HG03575 (cell line): ENCODE data around the gene CUL9.

Source experiments
- ATAC-seq: cut with Tn5 transposase; IDR thresholded peaks from one replicate; pipeline ENCODE4 v1.9.1; 2021; ENCODE audit not compliant: unreplicated experiment, insufficient number of reproducible peaks, low FRiP score; ENCODE audit errors: extremely low read depth

Gene CUL9

DNA sequence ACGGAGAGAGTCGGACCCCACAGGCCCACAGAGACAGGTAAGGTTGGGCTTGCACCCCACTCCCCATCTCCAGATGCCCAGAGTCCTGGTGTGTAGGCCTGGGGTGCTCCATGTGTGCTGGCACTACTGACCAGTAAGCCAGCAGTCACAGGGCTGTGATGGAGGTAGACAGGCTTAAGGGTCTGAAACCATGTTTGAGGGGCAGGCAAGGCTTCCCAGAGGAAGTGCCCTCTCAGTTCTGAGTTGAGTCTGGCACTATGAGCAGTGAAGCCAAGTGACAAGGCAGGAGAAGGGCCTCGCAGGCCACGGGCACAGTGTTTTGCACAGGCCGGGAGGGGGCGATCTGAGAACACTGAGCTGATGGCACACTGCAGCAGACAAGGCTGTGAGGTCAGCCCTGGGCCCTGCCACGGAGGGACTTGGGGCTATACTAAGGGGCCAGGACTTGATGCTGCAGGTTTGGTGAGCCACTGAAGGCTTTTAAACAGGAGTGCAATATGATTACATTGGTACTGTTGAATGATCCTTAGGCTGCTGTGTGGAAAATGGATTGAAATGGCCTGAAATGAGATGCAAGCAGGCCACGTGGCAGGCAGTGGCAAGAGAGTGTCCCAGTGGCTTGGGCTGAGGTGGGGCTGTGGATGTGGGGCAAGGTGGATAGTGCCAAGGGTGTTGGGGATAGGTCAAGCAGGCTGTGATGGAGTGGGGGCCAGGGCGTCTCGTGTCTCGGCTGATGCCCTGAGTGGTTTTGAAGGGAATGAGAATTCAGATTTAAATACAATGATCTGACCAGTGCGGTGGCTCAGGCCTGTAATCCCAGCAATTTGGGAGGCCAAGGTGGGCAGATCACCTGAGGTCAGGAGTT is 81.5 kb downstream of the CUL9 start:
- no peak for ATAC-seq

DNA sequence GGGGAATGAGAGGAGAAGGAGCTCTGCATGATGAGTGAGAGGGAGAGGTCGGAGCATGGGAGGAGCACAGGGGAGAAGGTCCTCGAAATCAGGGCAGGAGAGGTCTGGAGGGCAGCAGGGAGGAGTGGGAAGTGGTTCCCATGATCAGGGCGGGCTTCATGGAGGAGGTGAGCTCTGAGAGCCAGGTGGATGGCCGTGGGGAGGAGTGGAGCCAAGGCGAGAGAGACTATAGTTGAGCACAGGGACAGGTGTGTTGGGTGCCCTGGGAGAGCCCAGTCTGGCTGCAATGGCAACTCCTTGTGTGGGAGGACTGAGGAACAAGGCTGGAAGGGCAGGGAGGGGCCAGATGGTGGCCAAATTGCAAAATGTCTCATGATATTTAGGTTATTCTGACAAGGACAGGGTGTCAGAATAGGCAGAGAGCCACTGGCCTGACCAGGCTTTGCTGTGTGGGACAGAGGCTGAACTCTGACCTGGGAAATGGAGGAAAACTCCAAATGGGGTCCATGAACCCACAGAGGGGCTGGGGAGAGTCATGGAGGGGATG is 82.7 kb downstream of the CUL9 start:
- no peak for ATAC-seq

DNA sequence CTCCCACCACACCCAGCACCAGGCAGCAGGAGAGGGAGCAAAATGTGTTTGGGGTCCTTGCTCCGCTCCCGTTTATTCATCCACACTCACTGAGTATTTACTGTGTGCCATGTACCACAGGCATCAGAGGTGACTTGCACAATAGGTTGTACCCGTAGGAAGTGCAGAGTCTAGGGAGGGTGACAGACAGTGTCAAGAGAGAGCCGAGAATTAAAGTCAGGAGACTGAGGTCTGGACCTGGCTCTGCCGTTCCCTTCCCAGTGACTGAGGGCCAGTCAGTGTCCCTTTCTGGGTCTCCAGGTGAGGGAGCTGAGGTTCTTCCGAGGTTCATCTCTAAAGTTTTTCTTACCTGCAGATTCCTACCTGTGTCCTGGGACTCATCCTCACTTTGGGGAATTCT is 83.6 kb downstream of the CUL9 start:
- ATAC-seq, result no peak

DNA sequence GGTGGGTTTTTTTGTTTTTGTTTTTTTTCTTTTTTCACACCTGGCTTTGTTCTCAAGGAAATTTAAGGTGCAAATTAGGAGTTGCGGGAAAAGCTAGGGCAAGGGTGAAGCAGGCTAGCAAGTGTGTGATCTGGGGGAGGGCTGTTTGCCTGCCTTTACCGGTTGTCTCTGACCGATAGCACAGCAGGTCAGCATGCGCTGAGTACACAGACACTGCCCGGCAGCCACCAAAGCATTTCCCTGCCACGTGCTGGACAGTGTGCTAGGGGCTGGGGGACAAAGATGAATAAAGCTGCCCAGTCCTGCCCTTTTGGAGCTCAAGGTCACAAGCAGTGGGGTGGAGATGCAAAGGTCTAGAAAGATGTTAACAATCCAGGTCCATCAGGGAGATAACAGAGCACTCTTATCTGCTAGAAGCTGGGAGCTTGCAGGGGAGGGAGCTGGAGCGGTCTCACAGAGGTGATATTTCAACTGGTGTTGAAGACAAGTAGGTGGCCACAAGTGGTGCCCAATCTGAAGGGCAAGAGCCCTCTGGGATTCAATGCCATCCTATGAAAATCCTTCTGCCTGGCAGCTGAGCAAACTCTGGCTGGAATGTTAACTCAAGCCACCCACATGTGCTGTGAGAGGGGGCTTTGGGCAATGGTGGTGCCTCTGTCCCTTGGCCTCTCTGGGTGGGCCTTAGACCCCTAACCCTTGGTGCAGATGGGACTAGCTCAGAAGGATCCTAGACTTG is 85.8 kb downstream of the CUL9 start:
- no peak for ATAC-seq

DNA sequence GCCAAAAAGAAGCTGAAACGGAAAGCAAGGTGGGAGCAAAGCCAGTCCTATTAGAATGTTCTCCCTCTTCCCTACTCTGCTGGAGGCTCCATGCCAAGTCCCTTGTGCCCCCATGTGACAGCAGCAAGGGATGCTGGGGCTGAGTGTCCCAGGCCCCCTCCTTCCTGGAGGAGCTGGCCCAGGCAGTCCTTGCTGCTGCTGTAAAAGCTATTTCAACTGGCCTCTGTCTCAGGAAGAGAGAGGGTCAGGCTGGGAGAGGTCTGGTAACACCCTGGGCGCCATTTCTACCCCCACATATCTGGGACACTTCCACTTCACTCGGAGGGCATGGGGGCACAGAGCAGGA is 86.3 kb downstream of the CUL9 start:
- no peak for ATAC-seq

DNA sequence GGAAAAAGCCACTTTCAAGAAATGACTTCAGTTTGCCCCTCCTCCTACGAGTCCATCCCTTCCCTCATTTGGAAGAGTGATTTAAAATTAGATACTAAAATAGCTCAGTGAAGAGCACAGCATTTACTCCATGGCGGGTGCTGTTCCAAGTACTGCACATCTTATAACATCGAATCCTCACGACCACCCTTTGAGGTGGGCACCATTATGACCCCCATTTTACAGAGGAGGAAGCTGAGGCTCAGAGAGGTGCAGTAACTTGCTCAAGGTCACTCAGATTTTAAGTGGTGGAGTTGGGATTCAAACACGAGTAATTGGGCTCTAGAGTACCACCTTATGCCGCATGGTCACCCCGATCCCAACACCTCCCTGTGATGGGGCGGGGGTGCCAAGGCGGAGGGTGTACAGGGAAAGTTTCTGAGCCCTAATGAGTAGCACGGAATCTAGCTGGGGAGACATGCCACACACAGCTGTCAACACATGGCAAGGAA is 86.8 kb downstream of the CUL9 start:
- ATAC-seq, result no peak

DNA sequence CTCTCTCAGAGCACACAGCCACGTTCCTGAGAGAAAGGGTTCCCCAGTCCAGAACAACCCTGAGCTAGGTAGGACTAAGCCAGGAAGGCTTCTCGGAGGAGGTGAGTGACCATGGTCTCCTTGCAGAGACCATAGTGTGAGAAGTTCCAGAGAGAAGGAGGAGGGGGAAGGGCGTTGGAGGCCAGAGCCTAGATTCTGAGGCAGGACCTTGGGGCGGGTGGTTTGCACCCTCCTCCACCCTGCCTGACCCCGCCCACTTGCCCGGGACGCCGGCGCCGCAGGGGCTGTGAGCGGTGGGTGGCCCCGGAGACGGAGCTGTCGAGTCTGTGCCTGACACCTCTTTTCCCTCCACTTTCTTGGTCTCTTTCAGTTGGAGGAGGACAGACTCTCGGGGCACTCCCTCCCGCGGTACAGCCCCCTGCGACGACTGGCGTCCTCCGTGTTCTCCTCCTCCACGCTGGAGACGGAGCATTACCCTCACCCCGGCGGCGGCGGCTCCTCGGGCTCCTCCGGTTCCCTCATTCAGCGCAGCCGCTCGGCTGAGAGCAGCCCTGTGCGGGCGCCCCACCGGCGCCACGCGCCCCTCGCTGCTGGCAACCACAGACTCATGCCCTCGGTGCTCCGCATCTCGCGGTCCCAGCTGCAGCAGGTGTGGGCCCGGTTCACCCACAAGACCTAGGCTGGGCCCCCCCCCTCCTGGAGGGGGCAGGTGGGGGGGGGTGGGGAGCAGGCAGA is 87.4 kb downstream of the CUL9 start:
- no peak for ATAC-seq

DNA sequence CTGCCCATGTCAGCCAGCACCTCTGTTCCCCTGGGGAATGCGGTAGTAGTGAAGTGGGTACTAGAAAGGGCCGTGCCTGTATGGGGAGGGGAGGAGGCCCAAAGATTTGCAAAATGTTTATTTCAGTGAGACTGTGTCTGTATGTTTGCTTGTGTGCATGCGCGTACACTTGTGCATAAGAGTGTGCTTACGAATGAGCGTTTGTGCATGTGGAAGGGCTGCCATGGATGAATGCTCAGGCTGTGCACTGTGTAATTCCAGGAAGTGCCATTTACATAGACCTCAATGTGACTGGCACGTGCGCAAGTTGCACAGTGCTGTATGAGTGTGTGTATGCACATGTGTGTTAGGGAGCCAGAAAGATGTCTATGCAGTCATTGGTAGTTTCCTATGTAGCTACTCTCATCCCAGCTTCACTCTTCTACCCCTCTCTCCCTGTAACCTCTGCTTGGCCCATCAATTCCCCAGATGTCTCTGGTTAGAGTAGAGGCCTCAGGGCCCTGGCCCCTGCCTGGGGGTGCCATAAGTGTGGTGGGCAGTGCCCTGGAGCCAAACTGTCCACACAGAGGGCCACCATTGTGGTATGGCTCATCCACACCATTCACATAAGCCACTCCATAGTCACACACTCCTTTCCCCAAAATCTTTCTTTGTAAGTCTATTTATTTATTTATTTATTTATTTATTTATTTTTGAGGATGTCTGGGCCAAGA is 89.3 kb downstream of the CUL9 start:
- no peak for ATAC-seq

DNA sequence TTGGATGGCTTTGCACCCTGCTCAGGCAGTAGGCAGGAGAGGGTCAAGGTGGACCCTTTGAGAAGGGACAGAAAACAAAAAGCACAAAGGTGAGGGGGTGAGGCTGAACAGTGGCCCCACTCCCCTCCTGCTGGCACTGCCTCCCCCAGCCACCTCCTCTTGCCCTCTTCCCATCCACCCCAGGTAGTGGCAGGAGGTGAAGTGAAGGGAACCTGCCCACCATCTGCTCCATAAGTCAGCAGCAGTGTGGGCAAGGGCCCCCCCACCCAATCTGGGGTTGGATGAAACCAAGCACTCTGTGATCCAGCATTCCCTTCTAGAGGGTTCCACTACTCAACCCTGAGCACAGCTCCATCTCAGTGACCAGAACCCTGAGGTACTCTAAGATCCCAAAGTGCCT is 89.9 kb downstream of the CUL9 start:
- ATAC-seq, result no peak

DNA sequence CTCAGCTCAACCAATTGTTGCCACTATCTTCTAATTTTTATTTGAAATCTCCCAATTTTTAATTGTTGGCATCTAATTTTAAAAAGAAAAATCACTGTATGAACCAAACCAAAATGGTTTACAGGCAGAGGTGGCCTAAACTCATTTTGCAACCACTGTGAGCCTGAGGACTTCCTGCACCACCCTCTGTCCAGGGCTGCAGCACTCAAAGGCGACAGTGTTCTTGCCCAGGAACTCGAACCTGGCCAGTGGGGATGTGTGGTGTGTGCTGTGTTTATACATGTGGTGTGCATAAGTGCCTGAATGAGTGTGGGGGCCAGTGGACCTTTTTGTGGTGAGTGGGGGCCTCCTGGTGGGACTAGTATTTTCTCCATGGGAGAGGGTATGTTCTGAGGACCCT is 91.7 kb downstream of the CUL9 start:
- ATAC-seq, result no peak
